Measurements from ENCODE around the gene PIK3AP1. TPM values are rescaled to one million over a fixed set of nuclear protein-coding genes. Genes with fewer than 3 reads are reported as not detected.

The PIK3AP1 gene
- total and polyA plus RNA-seq, 8 donors, result 2.6 to 14.5 (median 6.4) TPM; not detected in 1

DNA sequence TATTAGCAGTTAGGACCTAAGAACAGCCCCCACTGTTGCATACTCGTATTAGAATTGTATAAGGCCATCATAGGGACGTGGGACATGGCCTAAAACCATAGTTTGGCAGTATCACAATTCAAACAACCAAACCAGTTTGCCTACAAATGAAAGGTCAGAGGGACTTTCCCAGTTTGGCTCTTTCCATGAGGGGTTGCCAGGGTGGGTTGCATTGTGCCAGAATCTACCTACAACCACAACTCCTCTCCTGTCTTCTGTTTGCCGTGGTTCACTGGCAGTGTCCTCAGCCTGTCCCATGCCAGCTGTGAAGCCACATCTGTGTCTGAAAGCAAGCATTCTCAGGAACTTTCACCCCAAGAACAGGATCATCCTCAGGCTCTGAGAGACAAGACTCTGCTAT lies 44.5 kb downstream of the PIK3AP1 start:
- no peak for DNase-seq
- Histone ChIP-seq H3K4me3 (no peak overlapping the region), H3K36me3 (no peaks in the 10 kb centered on the region), H3K9me3 (no peaks in the 10 kb centered on the region), H3K27me3 (no peaks in the 10 kb centered on the region), H3K27ac (no peak overlapping the region), H3K4me1 (peaks cover 11 to 55% (median 14%) of the 10 kb centered on the region in 4 donors)
- WGBS, 5 donors, result 35 to 74% (median 46%) methylated on average over 3 of the region's 3 CpGs
- TF ChIP-seq POLR2A (IDR thresholded peaks at IDR 0.05) (no peak), EP300 (IDR thresholded peaks at IDR 0.05) (no peak), POLR2AphosphoS5 (IDR thresholded peaks at IDR 0.05) (no peak)
- TF ChIP-seq, protein P1, sequence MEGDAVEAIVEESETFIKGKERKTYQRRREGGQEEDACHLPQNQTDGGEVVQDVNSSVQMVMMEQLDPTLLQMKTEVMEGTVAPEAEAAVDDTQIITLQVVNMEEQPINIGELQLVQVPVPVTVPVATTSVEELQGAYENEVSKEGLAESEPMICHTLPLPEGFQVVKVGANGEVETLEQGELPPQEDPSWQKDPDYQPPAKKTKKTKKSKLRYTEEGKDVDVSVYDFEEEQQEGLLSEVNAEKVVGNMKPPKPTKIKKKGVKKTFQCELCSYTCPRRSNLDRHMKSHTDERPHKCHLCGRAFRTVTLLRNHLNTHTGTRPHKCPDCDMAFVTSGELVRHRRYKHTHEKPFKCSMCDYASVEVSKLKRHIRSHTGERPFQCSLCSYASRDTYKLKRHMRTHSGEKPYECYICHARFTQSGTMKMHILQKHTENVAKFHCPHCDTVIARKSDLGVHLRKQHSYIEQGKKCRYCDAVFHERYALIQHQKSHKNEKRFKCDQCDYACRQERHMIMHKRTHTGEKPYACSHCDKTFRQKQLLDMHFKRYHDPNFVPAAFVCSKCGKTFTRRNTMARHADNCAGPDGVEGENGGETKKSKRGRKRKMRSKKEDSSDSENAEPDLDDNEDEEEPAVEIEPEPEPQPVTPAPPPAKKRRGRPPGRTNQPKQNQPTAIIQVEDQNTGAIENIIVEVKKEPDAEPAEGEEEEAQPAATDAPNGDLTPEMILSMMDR (IDR thresholded peaks at IDR 0.05), result no peak
- intact Hi-C loops (cut with DNase I; ENCODE audit: low total_unique reads), result no loop called here

DNA sequence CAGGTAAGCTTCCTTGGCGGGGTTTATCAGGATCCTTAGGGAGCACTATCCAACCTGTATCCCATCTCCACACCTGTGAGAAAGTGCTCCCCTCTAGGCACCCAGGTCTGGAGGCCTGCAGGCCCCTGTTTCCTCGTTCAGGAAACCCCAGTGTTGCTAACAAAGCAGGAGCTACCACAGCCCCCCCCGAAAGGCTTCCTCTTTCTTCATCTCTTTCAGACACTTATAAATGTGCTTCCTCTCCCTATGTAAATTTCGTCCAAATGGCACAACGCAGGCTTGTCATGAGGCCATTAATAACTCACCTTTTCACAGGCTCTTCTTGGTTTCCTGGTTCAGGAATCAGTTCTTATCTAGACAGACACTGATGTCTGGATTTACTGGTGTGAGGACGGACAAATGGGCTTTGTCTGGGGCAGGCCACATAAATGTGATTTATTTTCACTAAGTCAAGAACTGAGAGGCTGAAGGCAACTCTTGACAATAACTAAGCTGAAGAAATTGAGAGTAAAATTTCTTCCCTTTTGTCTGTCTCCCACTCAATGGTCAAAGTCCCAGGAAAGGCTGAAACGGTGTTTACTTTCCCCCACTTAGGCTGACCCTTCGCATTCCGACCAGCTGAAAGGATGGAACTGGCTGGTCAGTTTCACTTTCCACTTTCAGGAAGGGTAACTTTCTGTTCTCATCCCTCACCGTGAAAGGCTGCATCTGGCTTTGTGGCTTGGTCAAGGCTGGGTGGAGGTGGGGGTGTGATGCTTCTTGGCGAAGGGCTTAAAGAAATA lies 46.8 kb downstream of the PIK3AP1 start:
- H3K4me3 ChIP-seq, result peak overlapping the region in 3 of 4 donors; percentile 7 to 10 (median 7)
- WGBS, 5 donors, result 28 to 45% (median 34%) methylated on average over 11 of the region's 11 CpGs
- intact Hi-C loops (cut with DNase I; ENCODE audit: low total_unique reads), result no loop called here

DNA sequence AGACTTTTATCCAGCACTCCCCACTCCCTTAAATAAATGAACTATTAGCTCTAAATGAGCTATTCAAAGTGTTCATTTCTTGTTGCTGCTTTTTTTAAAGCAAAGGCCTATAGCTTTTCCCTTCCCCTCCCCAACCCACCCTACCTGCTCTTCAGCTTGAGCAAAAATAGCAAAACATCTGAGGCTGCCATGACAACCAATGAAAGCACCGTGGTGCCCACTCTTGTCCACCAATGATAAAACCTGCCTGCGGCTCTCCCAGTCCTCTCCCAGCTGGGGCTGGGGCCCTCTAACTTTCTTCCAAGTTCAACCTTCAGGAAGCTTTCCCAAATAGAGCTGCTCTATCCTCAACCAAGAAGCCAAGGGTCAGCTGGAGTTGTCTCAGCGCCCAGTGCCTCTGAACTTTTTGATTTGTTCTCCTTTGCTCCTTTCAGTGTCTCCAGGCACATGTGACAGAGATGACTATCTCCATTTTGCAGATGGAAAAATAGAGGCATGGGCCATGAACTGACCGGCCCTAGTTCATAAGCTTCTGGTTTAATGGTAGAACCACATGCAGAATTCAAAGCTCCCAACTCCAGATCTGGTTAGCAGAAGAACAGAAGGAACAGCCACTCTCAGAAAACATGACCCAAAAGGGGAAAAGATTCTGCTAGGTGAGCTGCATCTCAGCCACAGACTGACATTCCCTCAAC lies 47.7 kb downstream of the PIK3AP1 start:
- Histone ChIP-seq H3K4me3 (no peak overlapping the region), H3K9me3 (no peaks in the 10 kb centered on the region), H3K4me1 (peaks cover 11 to 70% (median 18%) of the 10 kb centered on the region in 4 donors), H3K27ac (peak overlapping the region in 4 of 5 donors; percentile 58 to 85 (median 72)), H3K36me3 (no peaks in the 10 kb centered on the region), H3K27me3 (no peaks in the 10 kb centered on the region)
- TF ChIP-seq POLR2A (IDR thresholded peaks at IDR 0.05) (no peak), EP300 (IDR thresholded peaks at IDR 0.05) (no peak), POLR2AphosphoS5 (IDR thresholded peaks at IDR 0.05) (no peak)
- TF ChIP-seq, protein P1 (IDR thresholded peaks at IDR 0.05), result no peak
- peak in 1 of 2 donors; percentile 39 for DNase-seq
- intact Hi-C loops (cut with DNase I; ENCODE audit: low total_unique reads), result no loop called here
- 85 to 94% (median 91%) methylated on average over 4 of the region's 4 CpGs for WGBS, 5 donors

More for the DNA sequence above, 46.8 kb downstream of the PIK3AP1 start:
- Histone ChIP-seq H3K27me3 (no peaks in the 10 kb centered on the region), H3K27ac (peak overlapping the region in 4 of 5 donors; percentile 58 to 85 (median 72)), H3K4me1 (peaks cover 11 to 70% (median 18%) of the 10 kb centered on the region in 4 donors), H3K36me3 (no peaks in the 10 kb centered on the region), H3K9me3 (no peaks in the 10 kb centered on the region)
- TF ChIP-seq, protein P1 (IDR thresholded peaks at IDR 0.05), result no peak
- TF ChIP-seq POLR2A (IDR thresholded peaks at IDR 0.05) (no peak), POLR2AphosphoS5 (IDR thresholded peaks at IDR 0.05) (no peak), EP300 (IDR thresholded peaks at IDR 0.05) (no peak)
- peak in 1 of 2 donors; percentile 70 for DNase-seq

DNA sequence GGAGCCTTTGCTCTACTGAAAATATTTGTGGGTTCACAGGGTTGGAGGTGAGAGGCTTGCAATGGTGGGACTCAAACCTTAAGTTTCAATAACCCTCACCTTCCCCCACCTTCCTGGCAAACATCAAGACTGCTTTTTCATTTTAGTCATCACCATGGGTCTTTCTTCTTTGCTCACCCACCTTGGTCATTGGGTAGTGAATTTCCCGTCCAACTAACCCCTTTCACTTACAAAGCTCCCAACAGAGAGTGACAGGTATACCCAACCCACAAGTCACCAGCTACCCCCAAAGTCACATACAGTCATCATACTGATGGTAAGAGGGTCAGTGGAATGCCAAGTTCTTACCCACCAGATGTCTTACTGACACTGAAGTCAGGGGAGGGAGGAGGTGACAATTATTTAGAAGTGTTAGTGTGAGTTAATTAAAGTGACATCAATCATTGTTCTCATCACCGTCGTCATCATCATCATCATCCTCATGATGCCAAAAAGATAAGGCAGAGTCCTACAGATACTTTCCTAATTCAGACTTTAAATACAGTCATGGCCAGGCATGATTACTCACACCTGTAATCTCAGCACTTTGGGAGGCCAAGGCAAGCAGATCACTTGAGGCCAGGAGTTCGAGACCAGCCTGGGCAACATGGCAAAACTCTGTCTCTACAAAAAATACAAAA lies 49.0 kb downstream of the PIK3AP1 start:
- Histone ChIP-seq H3K36me3 (no peaks in the 10 kb centered on the region), H3K9me3 (no peaks in the 10 kb centered on the region), H3K4me3 (no peak overlapping the region), H3K27ac (no peak overlapping the region), H3K4me1 (peaks cover 7 to 60% (median 18%) of the 10 kb centered on the region in 4 donors), H3K27me3 (no peaks in the 10 kb centered on the region)
- 84 to 93% (median 89%) methylated on average over 4 of the region's 4 CpGs for whole genome bisulfite sequencing, 5 donors
- intact Hi-C loops (cut with DNase I; ENCODE audit: low total_unique reads), result no loop called here
- no peak for DNase-seq
- TF ChIP-seq EP300 (IDR thresholded peaks at IDR 0.05), result no peak
- no peak for TF ChIP-seq POLR2A (IDR thresholded peaks at IDR 0.05)
- TF ChIP-seq POLR2AphosphoS5 (IDR thresholded peaks at IDR 0.05), result no peak
- TF ChIP-seq, protein P1 (IDR thresholded peaks at IDR 0.05), result no peak

All from stomach (tissue), 9 donors.